Mucosa of rectum (tissue), 2 donors: Measurements from ENCODE around the gene BMP7.

Experiments used
- H3K27ac ChIP-seq, 2 donors: one replicate each; pipeline ENCODE4 v1.7.0; 2013; ENCODE audit warnings: inconsistent platforms in 2 of 2, low read depth in 2 of 2, low read length in 2 of 2
- H3K27me3 ChIP-seq, 2 donors: one replicate each; pipeline ENCODE4 v1.7.0; 2013; ENCODE audit warnings: low read length in 2 of 2; ENCODE audit not compliant: control insufficient read depth in 2 of 2, insufficient read depth in 2 of 2
- H3K36me3 ChIP-seq, 2 donors: one replicate each; pipeline ENCODE4 v1.7.0; 2013; ENCODE audit warnings: low read length in 2 of 2; ENCODE audit not compliant: control insufficient read depth in 2 of 2, insufficient read depth in 2 of 2
- H3K4me1 ChIP-seq, 2 donors: one replicate each; pipeline ENCODE4 v1.7.0; 2013; ENCODE audit warnings: low read length in 2 of 2, mild to moderate bottlenecking in 1 of 2; ENCODE audit not compliant: control insufficient read depth in 2 of 2, insufficient read depth in 2 of 2
- H3K4me3 ChIP-seq, 2 donors: one replicate each; pipeline ENCODE4 v1.7.0; 2013; ENCODE audit warnings: low read length in 2 of 2
- H3K9ac ChIP-seq, 2 donors: one replicate each; pipeline ENCODE4 v1.7.0; 2013; ENCODE audit warnings: low read length in 2 of 2, low read depth in 1 of 2, mild to moderate bottlenecking in 1 of 2
- H3K9me3 ChIP-seq, 2 donors: one replicate each; pipeline ENCODE4 v1.7.0; 2013; ENCODE audit warnings: low read length in 2 of 2; ENCODE audit not compliant: control insufficient read depth in 2 of 2
- donor health status: healthy.
- donor health status: Normal muscosa, but diverticular disease.

Gene BMP7

DNA sequence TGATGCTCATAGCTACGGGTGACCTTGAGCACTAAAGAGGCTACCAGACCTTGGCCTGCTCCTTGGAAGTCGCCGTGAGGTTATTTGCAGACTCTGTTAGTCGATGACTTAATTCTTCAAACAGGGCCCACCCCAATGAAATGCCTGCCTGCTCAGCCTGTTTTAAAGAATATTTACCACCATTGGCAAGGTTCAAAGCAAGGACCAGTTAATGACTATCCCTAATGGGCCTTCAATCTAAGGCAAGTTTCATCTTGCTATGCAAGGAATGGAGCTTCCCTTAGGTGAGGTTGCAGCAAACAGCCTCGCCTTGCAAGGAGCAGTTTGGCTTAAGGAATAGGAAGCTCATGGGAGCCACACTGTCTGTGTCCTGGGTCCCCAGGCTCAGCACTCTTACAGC is 40.3 kb upstream of the BMP7 start:
- Histone ChIP-seq H3K27me3 (no peaks in the 10 kb centered on the region), H3K4me3 (no peak overlapping the region), H3K9ac (no peak overlapping the region), H3K9me3 (no peaks in the 10 kb centered on the region), H3K27ac (no peak overlapping the region), H3K4me1 (no peaks in the 10 kb centered on the region), H3K36me3 (no peaks in the 10 kb centered on the region)

DNA sequence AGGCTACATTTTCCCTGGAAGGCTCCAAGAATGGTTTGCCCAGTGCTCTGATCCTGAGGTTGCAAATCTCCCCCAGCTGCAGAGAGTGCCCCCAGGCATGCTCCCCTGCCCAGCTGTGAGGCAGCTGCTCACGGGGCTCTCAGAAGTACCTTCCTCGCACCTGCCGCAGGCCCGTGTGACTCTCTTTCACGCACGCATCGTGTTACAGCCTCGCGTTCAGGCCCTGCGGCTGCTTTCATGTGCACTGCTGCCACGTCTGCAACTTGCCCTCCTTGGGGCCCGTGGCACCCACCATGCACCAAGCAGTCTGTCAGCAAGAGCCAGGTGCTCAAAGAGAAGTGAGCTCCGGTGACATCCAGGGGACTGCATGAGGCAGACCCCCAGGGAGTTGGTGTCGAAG is 34.6 kb upstream of the BMP7 start:
- Histone ChIP-seq H3K36me3 (no peaks in the 10 kb centered on the region), H3K4me1 (no peaks in the 10 kb centered on the region), H3K9ac (no peak overlapping the region), H3K4me3 (no peak overlapping the region), H3K27me3 (peaks cover 0 to 1% of the 10 kb centered on the region in 2 donors), H3K27ac (no peak overlapping the region), H3K9me3 (no peaks in the 10 kb centered on the region)

GRCh38 chr20:57298457-57298856 is 32.0 kb upstream of the BMP7 start:
- H3K9me3 ChIP-seq: no peaks in the 10 kb centered on the region
- H3K4me3 ChIP-seq: no peak overlapping the region
- no peaks in the 10 kb centered on the region for H3K36me3 ChIP-seq
- H3K27ac ChIP-seq: no peak overlapping the region
- peaks cover 0 to 1% of the 10 kb centered on the region in 2 donors for H3K27me3 ChIP-seq
- H3K9ac ChIP-seq: no peak overlapping the region
- H3K4me1 ChIP-seq: no peaks in the 10 kb centered on the region

GRCh38 chr20:57294550-57294949 is 28.1 kb upstream of the BMP7 start:
- Histone ChIP-seq H3K27ac (no peak overlapping the region), H3K36me3 (no peaks in the 10 kb centered on the region), H3K9me3 (no peaks in the 10 kb centered on the region), H3K9ac (no peak overlapping the region), H3K4me3 (no peak overlapping the region), H3K4me1 (no peaks in the 10 kb centered on the region), H3K27me3 (no peaks in the 10 kb centered on the region)

DNA sequence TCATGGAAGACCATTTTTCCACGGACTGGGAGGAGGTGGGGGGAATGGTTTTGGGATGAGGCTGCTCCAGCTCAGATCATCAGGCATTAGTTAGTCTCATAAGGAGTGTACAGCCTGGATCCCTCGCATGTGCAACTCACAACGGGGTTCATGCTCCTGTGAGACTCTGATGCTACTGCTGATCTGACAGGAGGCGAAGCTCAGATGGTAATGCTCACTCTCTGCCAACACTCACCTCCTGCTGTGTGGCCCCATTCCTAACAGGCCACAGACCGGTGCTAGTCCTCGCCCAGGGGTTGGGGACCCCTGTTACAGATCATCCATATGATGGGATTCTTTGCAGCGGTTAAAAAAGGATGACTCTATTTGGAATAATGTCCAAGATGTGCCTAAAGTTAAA is 27.6 kb upstream of the BMP7 start:
- Histone ChIP-seq H3K4me1 (no peaks in the 10 kb centered on the region), H3K27me3 (no peaks in the 10 kb centered on the region), H3K9me3 (no peaks in the 10 kb centered on the region), H3K4me3 (no peak overlapping the region), H3K36me3 (no peaks in the 10 kb centered on the region), H3K27ac (no peak overlapping the region), H3K9ac (no peak overlapping the region)

- Histone ChIP-seq H3K36me3 (no peaks in the 10 kb centered on the region), H3K9me3 (no peaks in the 10 kb centered on the region), H3K27ac (no peak overlapping the region), H3K27me3 (peaks cover 0 to 4% of the 10 kb centered on the region in 2 donors), H3K4me1 (no peaks in the 10 kb centered on the region), H3K9ac (no peak overlapping the region), H3K4me3 (no peak overlapping the region)
Measured at GRCh38 chr20:57292611-57293010, 26.2 kb upstream of the BMP7 start.

- Histone ChIP-seq H3K9ac (no peak overlapping the region), H3K4me1 (no peaks in the 10 kb centered on the region), H3K9me3 (no peaks in the 10 kb centered on the region), H3K27me3 (peaks cover 0 to 7% of the 10 kb centered on the region in 2 donors), H3K27ac (no peak overlapping the region), H3K4me3 (no peak overlapping the region), H3K36me3 (no peaks in the 10 kb centered on the region)
Measured at GRCh38 chr20:57291694-57292093, 25.3 kb upstream of the BMP7 start.

- Histone ChIP-seq H3K9ac (no peak overlapping the region), H3K27me3 (peaks cover 0 to 10% of the 10 kb centered on the region in 2 donors)
Measured at GRCh38 chr20:57291003-57291402, 24.6 kb upstream of the BMP7 start.

GRCh38 chr20:57290178-57290484 is 23.7 kb upstream of the BMP7 start:
- H3K27me3 ChIP-seq: peaks cover 0 to 10% of the 10 kb centered on the region in 2 donors
- H3K36me3 ChIP-seq: no peaks in the 10 kb centered on the region
- H3K4me3 ChIP-seq: no peak overlapping the region
- H3K4me1 ChIP-seq: no peaks in the 10 kb centered on the region
- no peak overlapping the region for H3K27ac ChIP-seq
- H3K9ac ChIP-seq: no peak overlapping the region
- H3K9me3 ChIP-seq: no peaks in the 10 kb centered on the region

More at GRCh38 chr20:57291003-57291402, 24.6 kb upstream of the BMP7 start:
- Histone ChIP-seq H3K27ac (no peak overlapping the region), H3K4me3 (no peak overlapping the region), H3K36me3 (no peaks in the 10 kb centered on the region), H3K9me3 (no peaks in the 10 kb centered on the region), H3K4me1 (no peaks in the 10 kb centered on the region)

- Histone ChIP-seq H3K36me3 (no peaks in the 10 kb centered on the region), H3K4me3 (no peak overlapping the region), H3K9me3 (no peaks in the 10 kb centered on the region), H3K4me1 (no peaks in the 10 kb centered on the region), H3K27ac (no peak overlapping the region), H3K9ac (no peak overlapping the region), H3K27me3 (peaks cover 0 to 10% of the 10 kb centered on the region in 2 donors)
Measured at GRCh38 chr20:57289391-57290177, 23.1 kb upstream of the BMP7 start.
